22Rv1 (cell line): ENCODE data around the gene VWA5A.

Experiments used
- H3K27ac ChIP-seq: fragments of 450-650 bp; 2 replicates; pipeline ENCODE4 v1.5.1; 2017
- ZFX ChIP-seq: fragments of 450-650 bp; IDR thresholded peaks from 2 replicates; pipeline ENCODE4 v1.6.1; 2017; ENCODE audit warnings: antibody characterized with exemption, borderline replicate concordance
- TF ChIP-seq, protein P1 (sequence below): fragments of 450-650 bp; IDR thresholded peaks from 2 replicates; pipeline ENCODE4 v1.5.1; 2017; ENCODE audit warnings: mild to moderate bottlenecking

The VWA5A gene

DNA sequence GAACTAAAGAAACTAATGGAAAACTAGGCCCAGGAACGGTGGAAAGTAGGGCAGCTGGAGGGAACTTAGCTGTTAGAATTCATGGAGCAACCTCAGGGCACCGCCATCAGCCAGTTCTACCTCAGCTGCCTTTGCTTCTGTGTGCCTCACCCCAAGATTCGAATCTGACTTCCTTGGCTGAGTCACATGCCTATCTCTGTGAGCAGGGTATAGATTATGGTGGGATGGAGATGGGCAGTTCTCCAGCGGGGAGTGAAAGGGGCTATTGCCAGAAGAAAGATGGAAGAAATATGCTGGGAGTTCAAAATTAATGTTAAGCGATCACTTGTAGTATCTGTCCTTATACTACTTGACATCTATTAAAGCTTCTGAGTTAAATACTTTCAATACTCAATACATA, 18.9 kb upstream of the VWA5A start:
- H3K27ac ChIP-seq: no peak overlapping the region
- no peak for TF ChIP-seq ZFX
- TF ChIP-seq, protein P1, sequence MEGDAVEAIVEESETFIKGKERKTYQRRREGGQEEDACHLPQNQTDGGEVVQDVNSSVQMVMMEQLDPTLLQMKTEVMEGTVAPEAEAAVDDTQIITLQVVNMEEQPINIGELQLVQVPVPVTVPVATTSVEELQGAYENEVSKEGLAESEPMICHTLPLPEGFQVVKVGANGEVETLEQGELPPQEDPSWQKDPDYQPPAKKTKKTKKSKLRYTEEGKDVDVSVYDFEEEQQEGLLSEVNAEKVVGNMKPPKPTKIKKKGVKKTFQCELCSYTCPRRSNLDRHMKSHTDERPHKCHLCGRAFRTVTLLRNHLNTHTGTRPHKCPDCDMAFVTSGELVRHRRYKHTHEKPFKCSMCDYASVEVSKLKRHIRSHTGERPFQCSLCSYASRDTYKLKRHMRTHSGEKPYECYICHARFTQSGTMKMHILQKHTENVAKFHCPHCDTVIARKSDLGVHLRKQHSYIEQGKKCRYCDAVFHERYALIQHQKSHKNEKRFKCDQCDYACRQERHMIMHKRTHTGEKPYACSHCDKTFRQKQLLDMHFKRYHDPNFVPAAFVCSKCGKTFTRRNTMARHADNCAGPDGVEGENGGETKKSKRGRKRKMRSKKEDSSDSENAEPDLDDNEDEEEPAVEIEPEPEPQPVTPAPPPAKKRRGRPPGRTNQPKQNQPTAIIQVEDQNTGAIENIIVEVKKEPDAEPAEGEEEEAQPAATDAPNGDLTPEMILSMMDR: no peak

DNA sequence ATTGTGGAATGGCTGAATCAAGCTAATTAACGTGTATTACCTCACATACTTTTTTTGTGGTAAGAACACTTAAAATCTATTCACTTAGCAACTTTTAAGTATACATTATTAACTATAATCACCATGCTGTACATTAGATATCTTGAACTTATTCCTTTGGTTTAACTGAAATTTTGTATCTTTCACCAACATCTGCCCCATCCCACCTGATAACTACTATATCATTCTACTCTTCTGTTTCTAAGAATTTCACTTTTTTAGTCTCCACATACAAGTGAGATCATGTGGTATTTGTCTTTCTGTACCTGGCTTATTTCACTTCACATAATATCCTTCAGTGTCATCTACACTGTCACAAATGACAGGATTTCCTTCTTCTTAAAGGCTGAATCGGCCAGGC, 17.1 kb upstream of the VWA5A start:
- no peak overlapping the region for H3K27ac ChIP-seq
- no peak for TF ChIP-seq ZFX
- TF ChIP-seq, protein P1: no peak

DNA sequence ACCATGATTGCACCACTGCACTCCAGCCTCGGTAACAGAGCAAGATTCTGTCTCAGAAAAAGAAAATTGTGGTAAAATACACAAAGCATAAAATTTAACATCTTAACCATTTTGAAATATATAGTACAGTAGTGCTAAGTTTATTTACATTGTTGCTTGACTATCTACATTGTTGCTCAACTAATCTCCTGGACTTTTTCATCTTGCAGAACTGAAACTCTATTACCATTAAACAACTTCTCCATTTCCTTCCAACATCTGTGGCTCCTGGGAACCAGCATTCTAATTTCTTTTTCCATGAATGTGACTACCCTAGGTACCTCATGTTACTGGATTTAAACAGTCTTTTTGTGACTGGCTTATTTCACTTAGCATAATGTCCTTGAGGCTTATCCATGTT, 13.5 kb upstream of the VWA5A start:
- no peak for TF ChIP-seq ZFX
- TF ChIP-seq, protein P1: no peak

DNA sequence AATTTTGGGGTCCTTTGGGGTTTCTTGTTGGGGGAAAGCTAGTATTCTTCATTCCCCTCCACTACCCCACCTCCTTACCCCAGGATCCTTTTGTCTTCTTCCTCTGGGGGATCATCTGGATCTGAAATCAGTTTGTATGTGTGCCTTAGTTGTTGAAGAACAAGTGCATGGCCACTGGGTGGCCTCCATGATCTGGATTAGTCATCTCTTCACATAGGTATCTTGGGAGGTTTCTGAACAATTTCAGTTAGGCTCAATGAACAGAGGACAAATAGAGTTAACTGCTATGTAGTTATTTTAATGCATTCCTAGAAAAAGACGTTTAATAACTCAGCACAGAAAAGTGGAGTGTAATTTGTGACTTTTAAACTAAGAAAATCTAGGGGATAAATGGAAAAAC, 7.1 kb upstream of the VWA5A start:
- H3K27ac ChIP-seq: no peak overlapping the region
- TF ChIP-seq, protein P1: peak; percentile 25; the same call in 1 of the 2 replicates
- TF ChIP-seq ZFX: no peak

More for the DNA sequence above, 13.5 kb upstream of the VWA5A start:
- no peak overlapping the region for H3K27ac ChIP-seq

DNA sequence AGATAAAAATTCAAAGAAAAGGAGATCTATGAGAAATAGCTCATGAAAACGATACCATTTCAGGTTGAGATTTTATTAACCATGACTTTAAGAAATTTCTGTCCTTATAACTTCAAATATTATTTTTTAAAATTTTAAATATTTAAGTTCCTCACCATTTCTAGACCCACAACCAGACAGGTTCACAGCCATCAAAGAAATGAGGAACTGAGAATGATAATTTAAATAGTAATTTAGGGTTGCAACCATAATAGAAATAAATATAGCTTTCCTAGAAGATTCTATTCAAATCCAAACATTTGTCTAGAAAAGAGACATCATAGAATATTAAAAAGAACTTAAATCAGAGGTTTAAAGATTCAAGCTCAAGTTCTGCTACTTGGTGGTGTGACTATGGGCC, 5.9 kb upstream of the VWA5A start:
- H3K27ac ChIP-seq: no peak overlapping the region
- TF ChIP-seq, protein P1: no peak
- no peak for TF ChIP-seq ZFX

DNA sequence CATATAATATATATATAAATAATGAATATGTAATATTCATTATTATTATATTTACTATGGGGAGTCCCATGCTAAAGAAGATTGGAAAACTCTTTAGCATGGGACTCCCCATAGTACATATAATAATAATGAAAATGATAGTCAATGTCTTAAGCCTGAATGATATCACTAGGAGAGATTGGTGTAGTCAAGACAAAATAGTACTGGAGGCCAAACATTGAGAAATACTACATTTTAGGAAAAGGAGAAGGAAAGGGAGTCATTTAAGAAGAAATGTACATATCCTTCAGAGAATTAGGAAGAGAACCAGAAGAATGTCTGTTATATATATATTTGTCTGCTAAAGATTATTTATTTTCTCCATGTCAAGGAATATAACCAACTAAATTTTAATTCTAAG, 5.0 kb upstream of the VWA5A start:
- no peak overlapping the region for H3K27ac ChIP-seq
- TF ChIP-seq, protein P1: no peak
- TF ChIP-seq ZFX: no peak

DNA sequence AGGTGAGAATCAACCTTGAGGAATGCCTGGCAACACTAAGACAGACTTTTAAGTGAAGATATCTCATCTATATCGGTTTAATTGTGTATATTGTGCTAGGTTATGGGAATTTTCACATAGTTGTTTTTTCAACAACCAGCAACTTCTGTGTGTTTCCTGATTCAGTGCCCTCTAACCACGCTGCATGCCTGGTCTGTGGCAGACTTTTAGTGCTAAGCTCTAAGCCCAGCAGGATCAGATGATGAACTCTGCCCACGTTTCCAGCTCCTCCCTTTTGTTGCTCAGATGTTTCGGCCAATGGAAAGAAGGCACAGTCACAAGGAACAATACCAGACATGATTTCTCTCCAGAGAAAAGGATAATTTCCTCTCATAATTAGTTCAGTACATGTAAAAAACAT, 1.4 kb upstream of the VWA5A start:
- H3K27ac ChIP-seq: no peak overlapping the region
- TF ChIP-seq, protein P1: no peak
- no peak for TF ChIP-seq ZFX
